Lower leg skin (tissue), 3 donors: ENCODE measurements around the gene TNRC6A.

ENCODE experiments used
- CTCF ChIP-seq, 3 donors: fragments of 450-650 bp; IDR thresholded peaks; one replicate each; pipeline ENCODE4 v1.5.1; 2016; ENCODE audit warnings: antibody characterized with exemption in 3 of 3, mild to moderate bottlenecking in 3 of 3, moderate library complexity in 2 of 3
- POLR2A ChIP-seq, 2 donors: fragments of 450-650 bp; IDR thresholded peaks; one replicate each; pipeline ENCODE4 v1.6.1; 2016 to 2017; ENCODE audit warnings: antibody characterized with exemption in 2 of 2, mild to moderate bottlenecking in 1 of 2, moderate library complexity in 1 of 2

GRCh38 chr16:24816688-24817087 lies 87.2 kb downstream of the TNRC6A start:
- TF ChIP-seq CTCF (IDR thresholded peaks at IDR 0.05) (no peak), POLR2A (IDR thresholded peaks at IDR 0.05) (no peak)
